Measurements from ENCODE around the gene PLA1A.
A peak's percentile ranks its signal among the peaks of the same experiment; 100 is the strongest.
"Not testable (repeated sequence)": the region's sequence is repeated elsewhere in the genome, so short reads cannot be mapped to it uniquely, and the experiment has no call there.

Gene PLA1A, protein sequence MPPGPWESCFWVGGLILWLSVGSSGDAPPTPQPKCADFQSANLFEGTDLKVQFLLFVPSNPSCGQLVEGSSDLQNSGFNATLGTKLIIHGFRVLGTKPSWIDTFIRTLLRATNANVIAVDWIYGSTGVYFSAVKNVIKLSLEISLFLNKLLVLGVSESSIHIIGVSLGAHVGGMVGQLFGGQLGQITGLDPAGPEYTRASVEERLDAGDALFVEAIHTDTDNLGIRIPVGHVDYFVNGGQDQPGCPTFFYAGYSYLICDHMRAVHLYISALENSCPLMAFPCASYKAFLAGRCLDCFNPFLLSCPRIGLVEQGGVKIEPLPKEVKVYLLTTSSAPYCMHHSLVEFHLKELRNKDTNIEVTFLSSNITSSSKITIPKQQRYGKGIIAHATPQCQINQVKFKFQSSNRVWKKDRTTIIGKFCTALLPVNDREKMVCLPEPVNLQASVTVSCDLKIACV
- 0.12 to 21.7 (median 2.8) reads per million in 18 experiments for total RNA-seq

DNA sequence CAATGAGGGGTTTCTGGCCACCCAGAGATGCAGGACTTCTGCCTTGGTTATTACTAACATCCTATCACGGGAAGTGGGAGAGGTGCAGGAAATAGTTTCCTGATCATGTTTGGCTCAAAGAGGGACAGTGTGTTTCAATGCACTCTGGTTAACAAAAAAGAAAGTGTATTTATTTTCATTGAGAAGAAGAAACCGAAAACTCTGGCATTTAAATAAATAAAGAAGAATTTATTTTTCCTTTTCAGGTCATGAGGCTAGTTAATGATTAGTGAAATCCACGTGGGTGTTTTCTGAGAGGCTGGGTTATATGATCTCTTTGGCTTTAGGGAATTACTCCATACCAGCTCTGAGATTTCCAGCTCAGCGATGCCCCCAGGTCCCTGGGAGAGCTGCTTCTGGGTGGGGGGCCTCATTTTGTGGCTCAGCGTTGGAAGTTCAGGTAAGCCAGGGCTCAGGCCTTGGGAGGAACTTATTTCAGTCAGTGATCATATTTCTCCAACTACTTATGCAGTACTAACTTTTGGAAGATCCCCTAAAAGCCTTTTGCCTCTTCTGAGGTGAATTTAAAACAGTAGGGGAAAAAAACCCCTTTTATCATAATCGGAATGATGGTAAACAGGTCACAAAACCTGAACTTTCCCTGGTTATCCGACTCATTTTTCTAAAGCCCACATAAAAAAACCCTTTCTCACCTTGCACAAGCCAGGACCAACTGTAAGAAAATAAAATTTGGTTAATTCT, at the start of gene PLA1A:
Gene PLA1A (plus strand): TSS at position 338 of the 741 bp plus-strand sequence. CDS start 29 bp downstream, at position 367.
- no peak for DNase-seq

DNA sequence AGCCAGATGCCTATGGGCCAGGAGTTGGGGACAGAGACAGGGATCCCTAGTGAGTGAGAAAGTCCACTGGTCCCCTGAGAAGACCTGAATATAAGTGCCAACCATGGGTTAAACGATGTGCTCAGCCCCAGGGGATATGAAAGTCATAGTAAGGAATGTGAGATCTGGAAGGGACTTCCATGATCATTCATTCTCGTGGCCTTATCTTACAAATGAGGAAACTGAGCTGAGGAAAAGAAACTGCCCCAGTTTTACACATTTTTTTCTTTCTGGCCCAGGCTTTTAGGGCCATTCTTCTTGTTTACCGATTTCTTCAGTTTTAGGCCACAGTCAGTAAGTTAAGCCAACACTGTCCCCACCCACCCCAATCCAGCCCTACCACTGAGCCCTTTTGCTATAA, 49.3 kb upstream of the PLA1A start:
- DNase-seq, result no peak

DNA sequence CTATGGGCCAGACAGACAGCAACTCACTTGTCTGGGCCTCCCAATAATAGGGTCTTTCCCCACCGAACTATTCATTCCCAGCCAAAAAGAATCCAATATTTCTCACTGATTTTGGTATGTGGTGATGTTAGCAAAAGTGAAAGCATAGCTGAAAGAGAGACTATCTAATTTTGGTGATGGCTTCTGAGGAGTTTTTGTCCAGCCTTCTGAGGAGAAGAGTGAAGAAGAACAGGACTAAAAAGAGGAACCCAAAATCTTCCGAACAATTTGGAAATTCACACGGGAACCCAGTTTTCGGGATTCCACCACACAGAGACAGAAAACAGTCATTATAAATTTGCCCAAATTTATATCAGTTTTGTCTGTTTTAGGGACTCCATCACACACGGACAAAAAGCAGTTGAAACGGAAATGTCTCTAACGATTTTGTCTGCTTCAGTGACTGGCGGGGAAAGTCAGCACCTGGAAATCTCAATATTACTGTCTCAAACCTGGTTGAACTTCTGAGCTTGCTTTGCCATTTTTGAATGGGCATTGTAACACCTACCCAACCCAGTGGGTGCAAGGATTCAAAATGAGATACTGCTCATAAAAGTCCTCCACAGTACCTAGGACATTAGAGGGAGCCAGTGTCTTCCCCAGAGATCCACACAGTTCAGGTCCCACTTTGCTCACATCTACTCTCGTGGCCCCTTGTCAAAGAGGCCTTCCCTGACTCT, 47.3 kb upstream of the PLA1A start:
- DNase-seq, result no peak

DNA sequence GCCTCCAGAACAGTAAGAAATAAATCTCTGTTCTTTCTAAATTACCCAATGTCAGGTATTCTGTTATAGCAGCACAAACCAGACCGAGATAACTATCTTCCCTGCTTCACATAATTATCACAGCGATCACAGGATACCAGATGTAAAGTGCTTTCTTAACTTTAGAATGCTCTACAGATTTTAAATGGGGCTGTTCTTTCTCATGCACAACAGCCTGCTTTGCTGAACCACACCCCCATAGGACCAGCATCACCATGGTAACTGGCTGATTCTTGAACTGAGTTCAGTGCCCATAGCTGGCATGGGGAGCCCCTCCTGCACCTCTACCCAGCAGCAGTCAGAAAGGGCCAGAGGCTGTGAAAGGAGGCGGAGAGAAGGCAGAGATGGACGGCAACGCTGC, 46.1 kb upstream of the PLA1A start:
- DNase-seq, result no peak

DNA sequence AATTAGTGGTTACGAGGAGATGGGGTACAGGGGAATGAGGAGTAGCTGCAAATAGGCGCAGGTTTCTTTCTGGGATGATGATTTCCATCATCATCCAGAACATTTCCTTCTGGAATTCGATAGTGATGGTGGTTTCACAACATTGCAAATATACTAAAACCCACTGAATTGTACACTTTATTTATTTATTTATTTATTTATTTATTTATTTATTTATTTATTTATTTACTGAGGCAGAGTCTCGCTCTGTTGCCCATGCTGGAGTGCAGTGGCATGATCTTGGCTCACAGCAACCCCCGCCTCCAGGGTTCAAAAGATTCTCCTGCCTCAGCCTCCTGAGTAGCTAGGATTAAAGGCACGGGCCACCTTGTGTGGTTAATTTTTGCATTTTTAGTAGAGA, 44.8 kb upstream of the PLA1A start:
- not testable (repeated sequence) for DNase-seq

DNA sequence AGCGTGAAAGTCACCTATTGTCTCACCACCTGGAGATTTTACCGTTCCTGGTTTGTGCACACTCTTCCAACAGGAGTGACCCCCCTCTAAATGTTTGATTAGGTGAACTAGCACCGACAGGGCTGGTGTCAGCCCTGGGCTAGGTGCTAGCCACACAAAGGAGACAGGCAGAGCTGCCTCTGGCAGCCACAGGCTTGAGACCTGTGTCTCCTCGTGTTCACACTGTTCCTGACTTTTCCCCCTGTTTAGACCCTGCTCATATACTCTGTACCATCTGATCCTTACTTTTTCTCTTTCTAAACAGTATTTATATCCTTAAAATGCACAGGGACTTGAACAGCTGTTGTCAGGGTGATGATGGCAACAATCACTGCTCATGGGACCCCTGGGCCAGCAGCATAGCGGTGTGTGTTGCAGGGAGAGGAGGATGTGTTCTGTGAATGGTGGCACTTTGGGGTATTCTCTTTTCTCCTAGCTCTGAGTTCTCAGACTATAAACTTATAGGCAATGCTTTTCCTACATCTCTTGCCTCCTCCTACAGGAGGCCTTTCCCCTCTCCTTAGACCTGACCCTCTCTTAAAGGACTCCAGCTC, 43.8 kb upstream of the PLA1A start:
- no peak for DNase-seq

DNA sequence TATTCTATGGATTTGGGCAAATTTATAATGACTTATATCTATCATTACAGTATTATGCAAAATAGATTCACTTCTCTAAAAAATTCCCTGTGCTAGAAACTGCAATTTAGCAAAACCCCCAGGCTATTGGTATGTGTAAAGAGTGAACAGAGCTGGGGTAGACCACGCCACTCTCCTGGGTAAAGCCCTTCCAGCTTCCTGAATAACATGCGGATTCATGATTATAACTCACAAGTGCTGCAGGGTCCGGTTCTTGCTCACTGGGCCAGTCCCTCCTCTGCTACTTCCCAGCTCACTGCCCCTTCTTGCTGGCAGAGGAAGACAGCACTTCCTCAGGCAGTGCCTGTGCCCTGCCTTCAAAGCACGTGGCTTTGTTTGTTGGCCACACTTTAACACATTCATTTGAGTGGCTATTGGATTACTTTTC, 42.4 kb upstream of the PLA1A start:
- peak; percentile 72 to 75 for DNase-seq

DNA sequence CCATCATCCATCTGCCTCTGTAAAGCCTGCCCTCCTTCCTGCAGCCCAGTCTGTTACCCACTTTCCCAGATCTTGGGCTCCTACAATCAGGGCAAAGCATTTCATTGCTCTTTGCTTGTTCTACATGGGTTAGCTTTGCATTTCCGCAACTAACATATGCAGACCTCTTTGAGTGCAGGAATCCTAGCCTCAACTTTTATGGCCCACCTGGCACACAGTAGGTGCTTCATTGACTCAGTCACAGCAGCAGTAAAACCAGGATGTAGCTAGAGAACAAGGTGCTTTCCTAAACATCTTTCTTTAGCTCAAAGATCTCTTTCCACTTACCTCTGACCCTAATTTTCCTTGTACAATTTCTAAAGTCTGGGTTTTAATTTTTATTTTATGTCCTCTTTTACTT, 41.8 kb upstream of the PLA1A start:
- DNase-seq, result no peak

DNA sequence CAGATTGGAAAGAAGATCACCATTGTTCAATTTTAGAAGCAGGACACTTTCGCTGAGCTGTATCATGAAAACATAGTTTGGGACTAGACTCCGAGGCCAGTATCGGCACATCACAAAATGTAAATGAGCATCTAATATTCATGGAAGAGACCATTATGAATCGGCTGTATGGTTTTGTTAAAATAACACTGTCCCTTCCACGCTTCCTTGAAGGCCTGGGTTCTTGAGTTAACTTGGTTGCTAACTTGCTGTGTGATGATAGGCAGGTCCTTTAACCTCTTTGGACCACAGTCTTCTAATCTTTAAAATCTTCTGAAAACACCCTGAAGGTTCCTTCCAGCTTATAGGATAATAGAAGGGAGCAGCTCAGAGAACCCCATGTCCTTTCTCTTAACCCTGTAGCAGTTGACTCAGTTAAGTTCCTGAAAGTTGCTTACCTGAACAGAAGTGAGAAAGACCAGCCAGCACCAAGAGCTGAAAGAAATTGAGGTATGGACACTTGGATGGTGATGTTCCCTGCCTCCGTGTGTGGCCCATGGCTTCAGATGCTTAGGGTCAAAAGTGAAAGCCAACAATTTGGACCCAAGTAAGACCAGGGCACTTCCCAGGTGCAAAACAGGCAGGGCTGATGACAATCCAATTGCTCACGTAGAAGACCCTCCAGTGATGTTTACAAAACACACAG, 40.4 kb upstream of the PLA1A start:
- DNase-seq, result no peak

DNA sequence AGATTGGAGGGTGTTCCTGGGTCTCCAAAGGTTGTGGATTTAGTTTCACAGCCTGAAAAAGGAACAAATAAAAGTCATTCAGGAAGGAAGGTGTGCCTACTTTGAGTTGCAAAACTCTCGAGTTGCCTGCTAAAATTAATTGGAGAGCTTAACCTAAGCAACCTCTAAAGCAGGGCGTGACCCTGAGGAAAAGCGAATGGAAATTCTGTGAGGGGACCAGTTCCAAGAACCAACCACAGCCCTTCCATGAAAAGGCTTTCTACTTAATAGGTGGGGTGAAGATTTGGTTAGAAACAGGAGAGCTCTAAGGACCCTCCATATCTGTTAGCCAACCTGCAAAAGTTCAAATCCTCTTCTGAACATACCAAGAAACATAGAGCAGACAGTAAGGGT, 39.8 kb upstream of the PLA1A start:
- DNase-seq, result no peak

DNA sequence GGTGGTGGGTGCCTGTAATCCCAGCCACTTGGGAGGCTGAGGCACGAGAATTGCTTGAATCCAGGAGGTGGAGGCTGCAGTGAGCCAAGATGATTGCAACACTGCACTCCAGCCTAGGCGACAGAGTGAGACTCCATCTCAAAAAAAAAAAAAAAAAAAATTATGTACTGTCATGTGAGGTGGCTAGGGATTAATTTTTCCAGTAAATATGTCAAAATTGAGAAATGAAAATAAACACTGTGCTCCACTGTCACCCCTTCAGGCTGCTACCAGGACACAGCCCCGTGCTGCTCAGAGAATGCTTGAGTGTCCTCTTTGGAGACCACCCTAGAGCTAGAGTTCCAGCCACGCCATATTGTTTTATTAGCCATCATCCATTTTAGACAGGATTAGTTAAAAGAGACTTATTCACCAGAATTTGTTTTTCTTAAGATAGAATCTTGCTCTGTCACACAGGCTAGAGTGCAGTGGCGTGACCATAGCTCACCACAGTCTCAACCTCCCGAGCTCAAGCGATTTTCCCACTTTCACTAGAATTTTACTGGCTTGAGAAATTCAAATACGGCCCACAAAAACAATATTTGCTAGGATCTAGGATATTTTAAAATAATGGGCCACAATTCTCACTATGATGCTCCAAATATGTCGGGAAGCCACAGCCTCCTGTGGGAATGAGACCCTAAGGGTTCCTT, 38.9 kb upstream of the PLA1A start:
- no peak for DNase-seq

DNA sequence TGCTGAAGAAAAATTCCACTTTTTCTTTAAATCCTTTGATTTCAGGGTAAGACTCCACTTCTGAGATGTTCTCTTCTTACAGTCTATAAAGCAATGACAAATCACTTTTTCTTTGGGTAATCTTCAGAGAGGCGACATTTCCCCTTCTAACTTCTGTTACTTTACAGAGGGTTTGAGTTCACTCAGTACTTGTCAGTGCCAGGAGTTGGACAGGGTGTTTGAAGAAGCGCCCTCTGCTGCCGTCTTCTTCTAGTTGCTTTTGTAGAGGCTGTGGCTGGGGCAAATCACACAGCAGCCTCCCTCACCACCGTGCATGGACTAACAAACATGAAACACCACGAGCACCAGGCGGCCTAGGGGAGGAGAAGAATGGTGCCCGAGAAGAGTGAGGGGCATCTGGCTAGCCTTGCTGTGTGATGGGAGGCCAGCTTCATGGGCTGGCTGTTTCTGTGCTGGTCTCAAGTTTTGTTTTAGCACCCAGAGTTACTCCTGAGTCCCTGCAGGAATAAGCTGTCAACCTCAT, 38.2 kb upstream of the PLA1A start, which contains the start of gene CD80:
Gene CD80 (minus strand): TSS at position 174 of the 523 bp plus-strand sequence. CDS start 1,886 bp downstream, outside the sequence.
- peak; percentile 79 to 87 for DNase-seq

DNA sequence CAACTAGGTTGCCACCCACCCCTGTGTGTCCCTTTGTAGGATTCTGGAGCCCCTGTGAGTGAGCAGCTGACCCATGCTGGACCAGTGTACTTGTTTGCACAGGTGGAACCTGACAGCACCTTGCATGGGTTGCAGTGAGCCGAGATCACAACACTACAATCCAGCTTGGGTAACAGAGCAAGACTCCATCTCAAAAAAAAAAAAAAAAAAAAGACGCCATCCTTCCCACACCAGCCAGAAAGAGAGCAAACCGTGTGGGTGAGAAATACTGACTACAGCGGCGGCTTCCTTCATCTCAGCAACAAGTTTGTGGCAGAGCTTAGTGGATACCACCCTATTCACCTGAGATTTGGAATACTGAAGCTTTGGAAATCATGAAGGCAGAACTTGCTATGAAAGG, 37.5 kb upstream of the PLA1A start:
- no peak for DNase-seq

DNA sequence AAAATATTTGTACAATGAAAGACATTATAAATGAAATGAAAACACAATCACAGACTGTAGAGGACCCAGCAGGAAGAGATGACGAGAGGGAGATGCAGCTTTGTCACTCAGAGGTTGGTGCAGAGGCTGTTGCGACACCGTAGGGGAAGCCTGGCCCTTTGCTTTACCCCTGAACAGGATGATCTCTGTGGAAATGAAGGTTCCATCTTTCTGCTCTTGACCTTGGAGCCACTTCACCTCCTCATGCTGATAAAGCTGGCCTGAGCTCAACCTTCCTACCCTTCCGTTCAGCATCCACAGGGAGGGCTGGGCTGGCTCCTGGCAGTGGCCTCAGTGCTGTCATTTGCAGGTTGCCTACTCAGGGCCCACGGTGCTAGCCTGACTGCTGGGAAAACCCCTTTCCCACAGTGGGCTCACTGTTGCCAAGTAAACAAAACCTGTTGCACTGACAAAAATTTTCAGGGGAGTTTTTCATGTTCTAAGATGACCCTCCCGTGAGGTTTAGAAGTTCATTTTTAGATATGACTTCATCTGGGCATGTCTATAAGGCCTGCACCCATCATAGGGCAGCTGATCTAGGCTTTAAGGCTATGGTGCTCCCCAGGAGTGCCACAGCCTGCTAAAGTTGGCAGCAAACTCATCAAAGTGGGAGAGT, 35.3 kb upstream of the PLA1A start:
- peak; percentile 74 to 76 for DNase-seq

DNA sequence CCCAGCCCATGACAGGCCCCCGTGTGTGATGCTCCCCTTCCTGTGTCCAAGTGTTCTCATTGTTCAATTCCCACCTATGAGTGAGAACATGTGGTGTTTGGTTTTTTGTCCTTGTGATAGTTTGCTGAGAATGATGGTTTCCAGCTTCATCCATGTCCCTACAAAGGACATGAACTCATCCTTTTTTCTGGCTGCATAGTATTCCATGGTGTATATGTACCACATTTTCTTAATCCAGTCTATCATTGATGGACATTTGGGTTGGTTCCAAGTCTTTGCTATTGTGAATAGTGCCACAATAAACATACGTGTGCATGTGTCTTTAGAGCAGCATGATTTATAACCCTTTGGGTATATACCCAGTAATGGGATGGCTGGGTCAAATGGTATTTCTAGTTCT, 34.4 kb upstream of the PLA1A start:
- DNase-seq, result not testable (repeated sequence)

DNA sequence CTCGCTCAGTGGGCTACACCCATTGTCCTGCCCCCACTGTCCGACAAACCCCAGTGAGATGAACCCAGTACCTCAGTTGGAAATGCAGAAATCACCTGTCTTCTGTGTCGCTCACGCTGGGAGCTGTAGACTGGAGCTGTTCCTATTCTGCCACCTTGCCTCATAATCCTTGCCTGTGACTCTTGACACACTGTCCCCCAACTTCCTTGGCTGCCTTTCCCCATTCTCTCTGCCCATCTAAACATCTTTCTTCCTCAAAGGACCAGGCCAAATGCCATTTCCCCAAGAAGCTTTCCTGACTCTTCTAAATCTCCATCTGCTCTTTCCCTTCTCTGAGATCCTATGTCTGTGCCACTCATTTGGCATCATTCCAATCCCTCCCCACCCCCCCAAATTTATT, 28.5 kb upstream of the PLA1A start:
- peak in 1 of 2 donors; percentile 39 for DNase-seq

DNA sequence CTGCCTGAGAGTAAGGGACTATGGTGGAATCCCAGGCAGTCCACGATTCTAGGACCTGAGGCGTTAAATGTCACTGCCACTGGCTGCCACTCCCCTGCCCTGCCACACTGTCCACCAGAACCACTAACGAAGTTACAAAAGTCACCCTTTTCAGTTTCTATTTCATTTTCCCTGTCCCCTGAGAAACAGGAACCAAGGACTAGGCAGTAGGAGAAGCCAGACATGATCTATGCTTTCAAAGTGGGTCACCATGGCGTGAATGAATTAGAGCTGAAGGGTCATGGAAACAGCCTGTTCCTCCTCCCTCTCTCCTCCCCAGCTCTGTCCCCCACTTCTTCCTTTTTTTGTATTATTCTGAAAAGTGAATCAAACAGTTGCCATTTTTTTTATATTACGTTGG, 27.5 kb upstream of the PLA1A start:
- DNase-seq, result peak; percentile 84 to 92

DNA sequence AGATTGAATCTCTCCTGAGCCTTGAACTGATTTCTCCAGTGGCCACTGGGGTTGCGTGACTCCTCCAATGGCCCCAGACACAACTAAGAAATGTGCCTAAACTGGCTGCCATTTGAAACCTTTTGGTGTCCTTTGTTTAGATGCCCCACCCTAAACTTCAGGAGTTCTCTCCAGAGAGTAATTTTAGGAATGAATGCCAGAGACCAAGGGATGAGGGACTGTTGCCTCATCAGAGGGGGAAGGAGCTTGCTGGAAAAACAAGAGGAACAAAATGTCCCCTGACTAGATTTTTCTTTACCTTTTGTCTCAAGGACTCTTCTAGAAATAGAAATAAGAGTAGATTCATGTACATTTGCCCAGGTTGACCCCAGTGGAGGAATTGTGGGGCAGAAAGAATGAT, 26.5 kb upstream of the PLA1A start:
- no peak for DNase-seq

DNA sequence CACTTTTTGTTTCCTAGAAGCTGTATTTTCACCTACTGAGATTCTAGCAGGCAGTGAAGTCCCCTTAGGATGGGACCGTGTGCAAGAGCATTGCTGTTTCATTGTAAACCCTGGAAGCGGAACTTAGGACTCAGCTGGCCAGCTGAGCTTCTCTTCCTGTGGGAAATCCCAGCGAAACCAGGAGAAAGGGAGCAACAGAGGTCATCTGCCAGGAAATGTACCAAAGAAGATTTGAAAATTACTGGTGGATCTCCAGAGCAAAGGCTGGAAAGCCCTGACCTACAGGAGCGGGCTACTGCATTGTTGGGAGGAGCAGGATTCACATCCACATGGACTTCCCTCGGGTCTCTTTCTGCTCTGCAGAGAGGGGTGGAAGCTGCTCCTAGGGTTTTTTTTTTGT, 26.0 kb upstream of the PLA1A start:
- DNase-seq, result no peak

DNA sequence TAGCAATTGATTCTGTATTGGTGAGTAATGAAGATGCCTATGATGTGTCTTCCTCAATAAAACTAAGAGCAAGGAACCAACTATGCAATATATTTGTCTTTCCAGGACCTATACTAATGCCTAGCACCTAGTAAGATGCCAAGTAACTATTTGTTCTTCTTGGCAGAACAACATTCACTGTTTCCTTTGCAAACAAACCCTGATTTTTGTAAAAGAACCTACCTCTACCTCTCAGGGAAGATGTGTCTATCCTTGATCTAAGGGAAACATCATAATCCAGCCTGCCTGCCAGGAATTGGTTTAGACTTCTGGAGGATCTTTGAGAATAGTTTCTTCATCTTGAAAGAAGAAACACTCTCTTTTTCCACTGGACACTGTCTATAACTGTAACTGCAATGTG, 22.2 kb upstream of the PLA1A start:
- no peak for DNase-seq
